Measurements from ENCODE around the gene TCF4. TPM values are rescaled to one million over a fixed set of nuclear protein-coding genes. Genes with fewer than 3 reads are reported as not detected.

Gene TCF4
- total RNA-seq, 1 donor from 2014 or later: 115 TPM

DNA sequence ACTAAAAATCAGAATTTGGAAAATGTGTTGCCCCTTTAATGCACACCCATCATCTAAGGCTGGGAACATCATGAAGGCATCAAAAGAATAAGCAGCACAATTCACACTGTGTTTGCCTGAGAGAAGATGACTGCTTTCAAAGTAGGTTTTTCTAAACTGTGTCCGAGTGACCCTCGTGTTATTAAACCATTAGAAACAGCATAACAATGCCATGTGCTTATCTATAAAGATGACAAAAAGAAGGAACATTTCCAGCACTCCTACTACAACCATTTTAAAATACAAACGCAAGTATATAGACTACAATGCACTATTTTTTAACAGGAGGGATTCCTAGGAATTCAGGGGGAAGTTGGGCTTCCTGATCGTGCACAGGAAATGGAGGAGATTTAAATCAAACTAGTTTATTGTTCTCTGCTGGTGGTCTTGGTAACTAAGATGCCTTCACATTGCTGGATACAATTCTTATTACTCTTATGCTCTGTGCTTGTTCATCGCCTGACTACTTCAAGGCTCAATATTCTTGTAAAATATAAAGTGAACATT, 322.8 kb downstream of the TCF4 start:
- H3K27ac Mint-ChIP-seq (ENCODE audit: unreplicated experiment): no peak overlapping the region
- H3K9me3 Mint-ChIP-seq (ENCODE audit: unreplicated experiment): no peaks in the 10 kb centered on the region
- TF ChIP-seq EZH2 (IDR thresholded peaks at IDR 0.05; ENCODE audit: insufficient read depth, low read length): no peak
- TF ChIP-seq, protein P1, sequence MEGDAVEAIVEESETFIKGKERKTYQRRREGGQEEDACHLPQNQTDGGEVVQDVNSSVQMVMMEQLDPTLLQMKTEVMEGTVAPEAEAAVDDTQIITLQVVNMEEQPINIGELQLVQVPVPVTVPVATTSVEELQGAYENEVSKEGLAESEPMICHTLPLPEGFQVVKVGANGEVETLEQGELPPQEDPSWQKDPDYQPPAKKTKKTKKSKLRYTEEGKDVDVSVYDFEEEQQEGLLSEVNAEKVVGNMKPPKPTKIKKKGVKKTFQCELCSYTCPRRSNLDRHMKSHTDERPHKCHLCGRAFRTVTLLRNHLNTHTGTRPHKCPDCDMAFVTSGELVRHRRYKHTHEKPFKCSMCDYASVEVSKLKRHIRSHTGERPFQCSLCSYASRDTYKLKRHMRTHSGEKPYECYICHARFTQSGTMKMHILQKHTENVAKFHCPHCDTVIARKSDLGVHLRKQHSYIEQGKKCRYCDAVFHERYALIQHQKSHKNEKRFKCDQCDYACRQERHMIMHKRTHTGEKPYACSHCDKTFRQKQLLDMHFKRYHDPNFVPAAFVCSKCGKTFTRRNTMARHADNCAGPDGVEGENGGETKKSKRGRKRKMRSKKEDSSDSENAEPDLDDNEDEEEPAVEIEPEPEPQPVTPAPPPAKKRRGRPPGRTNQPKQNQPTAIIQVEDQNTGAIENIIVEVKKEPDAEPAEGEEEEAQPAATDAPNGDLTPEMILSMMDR (IDR thresholded peaks at IDR 0.05; ENCODE audit: insufficient read depth, low read depth, low read length): no peak
- no peak overlapping the region for H3K4me3 ChIP-seq (ENCODE audit: insufficient read depth, low read depth, low read length)
- H3K4me1 Mint-ChIP-seq (ENCODE audit: low read depth, unreplicated experiment): peaks cover 53% of the 10 kb centered on the region
- H3K36me3 Mint-ChIP-seq (ENCODE audit: low read depth, unreplicated experiment): peaks cover 25% of the 10 kb centered on the region
- H3K79me2 ChIP-seq (ENCODE audit: insufficient read depth, low read length): peaks cover 2% of the 10 kb centered on the region
- peaks cover 25% of the 10 kb centered on the region for H3K36me3 ChIP-seq (ENCODE audit: insufficient read depth, low read length)
- no peaks in the 10 kb centered on the region for H4K20me1 ChIP-seq (ENCODE audit: insufficient read depth, low read length)
- no peak overlapping the region for H3K9ac ChIP-seq (ENCODE audit: low read length)
- FAIRE-seq (no peak), DNase-seq (ENCODE audit: low read depth) (no peak)
- H3K4me2 ChIP-seq (ENCODE audit: low read length): no peak overlapping the region
- H3K9me3 ChIP-seq (ENCODE audit: insufficient read depth, low read depth, low read length): no peaks in the 10 kb centered on the region
- no peaks in the 10 kb centered on the region for H3K27me3 Mint-ChIP-seq (ENCODE audit: low read depth, unreplicated experiment)
- no peak overlapping the region for H3K27ac ChIP-seq (ENCODE audit: low read depth, low read length)
- peaks cover 27% of the 10 kb centered on the region for H3K4me1 ChIP-seq (ENCODE audit: insufficient read depth, low read length)
- H2AFZ ChIP-seq (ENCODE audit: low read depth, low read length): no peak overlapping the region
- no peak overlapping the region for H3K4me3 Mint-ChIP-seq (ENCODE audit: unreplicated experiment)
- no peaks in the 10 kb centered on the region for H3K27me3 ChIP-seq (ENCODE audit: insufficient read depth, low read length)

DNA sequence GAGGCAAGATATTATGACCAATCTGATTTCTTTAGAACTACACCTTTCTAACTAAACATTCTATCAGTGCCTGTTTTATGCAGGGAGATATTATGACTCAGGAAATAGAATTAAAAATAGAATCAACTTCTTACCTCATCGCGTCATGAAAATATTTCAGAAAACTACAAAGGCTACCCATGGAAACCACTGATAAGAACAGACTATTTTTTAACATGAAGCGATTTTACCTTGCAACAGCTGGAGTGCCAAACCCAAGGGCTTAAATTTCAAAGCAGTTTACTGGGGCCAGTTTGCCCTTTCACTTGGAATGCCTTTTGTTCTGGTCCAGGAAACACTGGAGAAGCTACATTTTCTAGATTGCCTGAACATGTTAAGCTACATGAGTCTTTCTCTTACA, 323.9 kb downstream of the TCF4 start:
- H3K9me3 ChIP-seq (ENCODE audit: insufficient read depth, low read depth, low read length): no peaks in the 10 kb centered on the region
- FAIRE-seq: peak; percentile 5

More for the DNA sequence above, 323.9 kb downstream of the TCF4 start:
- Histone ChIP-seq H3K4me1 (ENCODE audit: insufficient read depth, low read length) (peaks cover 27% of the 10 kb centered on the region), H4K20me1 (ENCODE audit: insufficient read depth, low read length) (no peaks in the 10 kb centered on the region), H3K4me2 (ENCODE audit: low read length) (peak overlapping the region; percentile 63), H3K27me3 (ENCODE audit: insufficient read depth, low read length) (no peaks in the 10 kb centered on the region), H3K36me3 (ENCODE audit: insufficient read depth, low read length) (peaks cover 26% of the 10 kb centered on the region), H3K27ac (ENCODE audit: low read depth, low read length) (peak overlapping the region; percentile 73), H3K9ac (ENCODE audit: low read length) (no peak overlapping the region), H3K79me2 (ENCODE audit: insufficient read depth, low read length) (no peaks in the 10 kb centered on the region), H2AFZ (ENCODE audit: low read depth, low read length) (no peak overlapping the region), H3K4me3 (ENCODE audit: insufficient read depth, low read depth, low read length) (no peak overlapping the region)
- DNase-seq (ENCODE audit: low read depth): peak; percentile 87
- TF ChIP-seq, protein P1 (IDR thresholded peaks at IDR 0.05; ENCODE audit: insufficient read depth, low read depth, low read length): no peak
- no peak for TF ChIP-seq EZH2 (IDR thresholded peaks at IDR 0.05; ENCODE audit: insufficient read depth, low read length)
- H3K36me3 Mint-ChIP-seq (ENCODE audit: low read depth, unreplicated experiment): peaks cover 22% of the 10 kb centered on the region
- no peaks in the 10 kb centered on the region for H3K27me3 Mint-ChIP-seq (ENCODE audit: low read depth, unreplicated experiment)
- H3K27ac Mint-ChIP-seq (ENCODE audit: unreplicated experiment): no peak overlapping the region
- H3K9me3 Mint-ChIP-seq (ENCODE audit: unreplicated experiment): no peaks in the 10 kb centered on the region
- H3K4me3 Mint-ChIP-seq (ENCODE audit: unreplicated experiment): no peak overlapping the region
- peaks cover 51% of the 10 kb centered on the region for H3K4me1 Mint-ChIP-seq (ENCODE audit: low read depth, unreplicated experiment)
